ENCODE results near the gene GPC5. TPM values are rescaled to one million over a fixed set of nuclear protein-coding genes. Genes with fewer than 3 reads are reported as not detected.
"Not testable (repeated sequence)": the region's sequence is repeated elsewhere in the genome, so short reads cannot be mapped to it uniquely, and the experiment has no call there.

The GPC5 gene
- total and polyA plus RNA-seq, 2 donors = 0.25 to 0.28 TPM

- not testable (repeated sequence) for DNase-seq (ENCODE audit: low read depth in 6 of 9, low spot score in 9 of 9); H3K36me3 ChIP-seq (ENCODE audit: control insufficient read depth in 2 of 2, insufficient read depth in 2 of 2, low read length in 1 of 2); H3K4me3 ChIP-seq (ENCODE audit: low read length in 2 of 2); H3K27me3 ChIP-seq (ENCODE audit: control insufficient read depth in 2 of 2, insufficient read depth in 1 of 2, low read length in 1 of 2); H3K27ac ChIP-seq (ENCODE audit: low read depth in 1 of 2, low read length in 1 of 2); H3K4me1 ChIP-seq (ENCODE audit: control insufficient read depth in 2 of 2, insufficient read depth in 2 of 2, low read length in 2 of 2); H3K9me3 ChIP-seq (ENCODE audit: control insufficient read depth in 2 of 2, insufficient read depth in 1 of 2, low read length in 1 of 2)
- WGBS = 93% methylated on average over 4 of the region's 4 CpGs
Measured at GRCh38 chr13:92695827-92696226, 1297.4 kb downstream of the GPC5 start.

DNA sequence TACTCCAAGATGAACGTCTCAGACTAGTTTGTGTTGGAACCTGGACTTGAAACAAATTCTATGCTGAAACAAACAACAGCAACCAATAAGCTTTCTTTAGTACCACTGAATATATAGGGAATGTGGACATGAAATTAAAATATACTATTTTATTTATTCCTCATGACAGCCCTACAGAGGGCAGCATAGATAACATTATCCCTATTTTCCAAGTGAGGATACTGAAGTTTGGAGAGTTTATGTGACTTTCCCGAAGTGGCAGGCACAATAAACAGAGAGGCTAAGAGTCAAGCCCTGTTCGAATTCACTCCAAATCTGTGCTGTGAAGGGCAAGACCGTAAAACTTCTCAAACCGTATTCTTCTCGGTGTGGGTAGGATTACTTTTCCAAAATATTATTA lies 1318.3 kb downstream of the GPC5 start:
- no peak overlapping the region for H3K27ac ChIP-seq (ENCODE audit: low read depth in 1 of 2, low read length in 1 of 2)
- H3K4me1 ChIP-seq (ENCODE audit: control insufficient read depth in 2 of 2, insufficient read depth in 2 of 2, low read length in 2 of 2) = no peaks in the 10 kb centered on the region
- no peaks in the 10 kb centered on the region for H3K36me3 ChIP-seq (ENCODE audit: control insufficient read depth in 2 of 2, insufficient read depth in 2 of 2, low read length in 1 of 2)
- no peak for DNase-seq (ENCODE audit: low read depth in 6 of 9, low spot score in 9 of 9)
- H3K9me3 ChIP-seq (ENCODE audit: control insufficient read depth in 2 of 2, insufficient read depth in 1 of 2, low read length in 1 of 2) = no peaks in the 10 kb centered on the region
- no peak overlapping the region for H3K4me3 ChIP-seq (ENCODE audit: low read length in 2 of 2)
- no peaks in the 10 kb centered on the region for H3K27me3 ChIP-seq (ENCODE audit: control insufficient read depth in 2 of 2, insufficient read depth in 1 of 2, low read length in 1 of 2)
- 75% methylated on average over 6 of the region's 6 CpGs for WGBS

DNA sequence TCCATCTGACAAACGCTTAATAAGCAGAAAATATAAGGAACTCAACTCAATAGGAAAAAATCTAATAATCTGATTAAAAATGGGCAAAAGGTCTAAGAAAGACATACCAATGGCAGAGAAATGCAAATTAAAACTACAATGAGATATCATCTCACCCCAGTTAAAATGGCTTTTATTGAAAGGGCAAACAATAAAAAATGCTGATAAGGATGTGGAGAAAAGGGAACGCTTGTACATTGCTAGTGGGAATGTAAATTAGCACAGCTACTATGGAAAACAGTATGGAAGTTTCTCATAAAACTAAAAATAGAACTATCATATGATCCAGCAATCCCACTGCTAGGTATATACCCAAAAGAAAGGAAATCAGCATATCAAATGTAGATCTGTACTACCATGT lies 1319.4 kb downstream of the GPC5 start:
- H3K36me3 ChIP-seq (ENCODE audit: control insufficient read depth in 2 of 2, insufficient read depth in 2 of 2, low read length in 1 of 2) = no peaks in the 10 kb centered on the region
- 97% methylated on average over 2 of the region's 2 CpGs for WGBS
- H3K27me3 ChIP-seq (ENCODE audit: control insufficient read depth in 2 of 2, insufficient read depth in 1 of 2, low read length in 1 of 2) = no peaks in the 10 kb centered on the region
- no peak overlapping the region for H3K27ac ChIP-seq (ENCODE audit: low read depth in 1 of 2, low read length in 1 of 2)
- no peaks in the 10 kb centered on the region for H3K4me1 ChIP-seq (ENCODE audit: control insufficient read depth in 2 of 2, insufficient read depth in 2 of 2, low read length in 2 of 2)
- DNase-seq (ENCODE audit: low read depth in 6 of 9, low spot score in 9 of 9) = no peak
- no peaks in the 10 kb centered on the region for H3K9me3 ChIP-seq (ENCODE audit: control insufficient read depth in 2 of 2, insufficient read depth in 1 of 2, low read length in 1 of 2)
- H3K4me3 ChIP-seq (ENCODE audit: low read length in 2 of 2) = no peak overlapping the region

GRCh38 chr13:92719868-92720267 lies 1321.4 kb downstream of the GPC5 start:
- Histone ChIP-seq H3K4me3 (ENCODE audit: low read length in 2 of 2) (no peak overlapping the region), H3K9me3 (ENCODE audit: control insufficient read depth in 2 of 2, insufficient read depth in 1 of 2, low read length in 1 of 2) (no peaks in the 10 kb centered on the region), H3K4me1 (ENCODE audit: control insufficient read depth in 2 of 2, insufficient read depth in 2 of 2, low read length in 2 of 2) (no peaks in the 10 kb centered on the region), H3K27me3 (ENCODE audit: control insufficient read depth in 2 of 2, insufficient read depth in 1 of 2, low read length in 1 of 2) (no peaks in the 10 kb centered on the region), H3K36me3 (ENCODE audit: control insufficient read depth in 2 of 2, insufficient read depth in 2 of 2, low read length in 1 of 2) (no peaks in the 10 kb centered on the region), H3K27ac (ENCODE audit: low read depth in 1 of 2, low read length in 1 of 2) (no peak overlapping the region)
- no peak for DNase-seq (ENCODE audit: low read depth in 6 of 9, low spot score in 9 of 9)

- Histone ChIP-seq H3K36me3 (ENCODE audit: control insufficient read depth in 2 of 2, insufficient read depth in 2 of 2, low read length in 1 of 2) (no peaks in the 10 kb centered on the region), H3K27me3 (ENCODE audit: control insufficient read depth in 2 of 2, insufficient read depth in 1 of 2, low read length in 1 of 2) (no peaks in the 10 kb centered on the region), H3K4me3 (ENCODE audit: low read length in 2 of 2) (no peak overlapping the region), H3K9me3 (ENCODE audit: control insufficient read depth in 2 of 2, insufficient read depth in 1 of 2, low read length in 1 of 2) (no peaks in the 10 kb centered on the region), H3K27ac (ENCODE audit: low read depth in 1 of 2, low read length in 1 of 2) (no peak overlapping the region), H3K4me1 (ENCODE audit: control insufficient read depth in 2 of 2, insufficient read depth in 2 of 2, low read length in 2 of 2) (no peaks in the 10 kb centered on the region)
- DNase-seq (ENCODE audit: low read depth in 6 of 9, low spot score in 9 of 9) = no peak
Measured at GRCh38 chr13:92721620-92722019, 1323.2 kb downstream of the GPC5 start.

- WGBS = 88% methylated on average over 3 of the region's 3 CpGs
- DNase-seq (ENCODE audit: low read depth in 6 of 9, low spot score in 9 of 9) = no peak
- H3K36me3 ChIP-seq (ENCODE audit: control insufficient read depth in 2 of 2, insufficient read depth in 2 of 2, low read length in 1 of 2) = no peaks in the 10 kb centered on the region
- H3K27me3 ChIP-seq (ENCODE audit: control insufficient read depth in 2 of 2, insufficient read depth in 1 of 2, low read length in 1 of 2) = no peaks in the 10 kb centered on the region
- no peaks in the 10 kb centered on the region for H3K9me3 ChIP-seq (ENCODE audit: control insufficient read depth in 2 of 2, insufficient read depth in 1 of 2, low read length in 1 of 2)
- H3K27ac ChIP-seq (ENCODE audit: low read depth in 1 of 2, low read length in 1 of 2) = no peak overlapping the region
- H3K4me1 ChIP-seq (ENCODE audit: control insufficient read depth in 2 of 2, insufficient read depth in 2 of 2, low read length in 2 of 2) = no peaks in the 10 kb centered on the region
- H3K4me3 ChIP-seq (ENCODE audit: low read length in 2 of 2) = no peak overlapping the region
Measured at GRCh38 chr13:92727118-92727517, 1328.7 kb downstream of the GPC5 start.

DNA sequence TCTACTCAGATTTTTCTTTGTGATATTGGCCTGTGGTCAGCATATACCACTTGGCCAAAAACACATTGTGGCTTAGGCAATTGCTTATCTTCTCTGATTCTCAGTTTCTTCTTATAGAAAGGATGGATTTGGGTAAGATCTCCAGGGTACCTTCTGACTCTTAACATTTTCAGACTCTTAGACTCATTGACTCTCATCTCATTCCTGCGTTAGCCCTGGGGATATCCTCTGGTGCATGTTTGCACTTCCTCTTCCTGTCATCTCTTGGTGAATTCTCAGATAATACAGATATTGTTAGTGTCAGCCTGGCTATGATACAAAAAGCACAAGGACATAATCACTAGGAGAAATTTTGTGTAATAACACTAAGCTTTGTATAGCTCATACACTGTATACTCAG lies 1335.6 kb downstream of the GPC5 start:
- Histone ChIP-seq H3K27me3 (ENCODE audit: control insufficient read depth in 2 of 2, insufficient read depth in 1 of 2, low read length in 1 of 2) (no peaks in the 10 kb centered on the region), H3K4me1 (ENCODE audit: control insufficient read depth in 2 of 2, insufficient read depth in 2 of 2, low read length in 2 of 2) (no peaks in the 10 kb centered on the region), H3K27ac (ENCODE audit: low read depth in 1 of 2, low read length in 1 of 2) (no peak overlapping the region), H3K36me3 (ENCODE audit: control insufficient read depth in 2 of 2, insufficient read depth in 2 of 2, low read length in 1 of 2) (no peaks in the 10 kb centered on the region), H3K4me3 (ENCODE audit: low read length in 2 of 2) (no peak overlapping the region), H3K9me3 (ENCODE audit: control insufficient read depth in 2 of 2, insufficient read depth in 1 of 2, low read length in 1 of 2) (no peaks in the 10 kb centered on the region)
- no peak for DNase-seq (ENCODE audit: low read depth in 6 of 9, low spot score in 9 of 9)
- 74% methylated on average over 1 of the region's 1 CpG for WGBS

- H3K4me3 ChIP-seq (ENCODE audit: low read length in 2 of 2) = no peak overlapping the region
- H3K4me1 ChIP-seq (ENCODE audit: control insufficient read depth in 2 of 2, insufficient read depth in 2 of 2, low read length in 2 of 2) = no peaks in the 10 kb centered on the region
- DNase-seq (ENCODE audit: low read depth in 6 of 9, low spot score in 9 of 9) = no peak
- WGBS = 93% methylated on average over 1 of the region's 1 CpG
- no peaks in the 10 kb centered on the region for H3K27me3 ChIP-seq (ENCODE audit: control insufficient read depth in 2 of 2, insufficient read depth in 1 of 2, low read length in 1 of 2)
- H3K9me3 ChIP-seq (ENCODE audit: control insufficient read depth in 2 of 2, insufficient read depth in 1 of 2, low read length in 1 of 2) = no peaks in the 10 kb centered on the region
- no peaks in the 10 kb centered on the region for H3K36me3 ChIP-seq (ENCODE audit: control insufficient read depth in 2 of 2, insufficient read depth in 2 of 2, low read length in 1 of 2)
- no peak overlapping the region for H3K27ac ChIP-seq (ENCODE audit: low read depth in 1 of 2, low read length in 1 of 2)
Measured at GRCh38 chr13:92734545-92734944, 1336.1 kb downstream of the GPC5 start.

DNA sequence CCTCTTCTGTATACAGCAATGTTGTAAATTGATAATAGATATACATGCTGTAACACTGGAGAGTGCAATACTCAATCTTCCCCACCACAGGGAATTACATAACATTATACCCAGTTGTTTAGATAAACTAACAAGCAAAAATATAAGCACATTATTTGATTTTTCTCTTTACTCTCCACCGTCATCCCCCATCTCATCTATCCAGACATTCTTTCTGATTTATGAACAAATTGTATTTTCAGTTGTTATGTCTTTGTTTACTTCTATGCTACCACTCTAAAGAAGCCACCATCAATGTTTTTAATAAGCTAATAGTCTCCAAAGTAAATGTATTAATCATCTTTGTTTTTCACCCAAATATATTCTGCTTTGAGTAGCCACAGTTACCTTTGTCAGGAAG lies 1337.5 kb downstream of the GPC5 start:
- Histone ChIP-seq H3K27me3 (ENCODE audit: control insufficient read depth in 2 of 2, insufficient read depth in 1 of 2, low read length in 1 of 2) (no peaks in the 10 kb centered on the region), H3K9me3 (ENCODE audit: control insufficient read depth in 2 of 2, insufficient read depth in 1 of 2, low read length in 1 of 2) (no peaks in the 10 kb centered on the region), H3K36me3 (ENCODE audit: control insufficient read depth in 2 of 2, insufficient read depth in 2 of 2, low read length in 1 of 2) (no peaks in the 10 kb centered on the region), H3K4me3 (ENCODE audit: low read length in 2 of 2) (no peak overlapping the region), H3K4me1 (ENCODE audit: control insufficient read depth in 2 of 2, insufficient read depth in 2 of 2, low read length in 2 of 2) (no peaks in the 10 kb centered on the region), H3K27ac (ENCODE audit: low read depth in 1 of 2, low read length in 1 of 2) (no peak overlapping the region)
- DNase-seq (ENCODE audit: low read depth in 6 of 9, low spot score in 9 of 9) = no peak
- 96% methylated on average over 1 of the region's 1 CpG for WGBS

DNA sequence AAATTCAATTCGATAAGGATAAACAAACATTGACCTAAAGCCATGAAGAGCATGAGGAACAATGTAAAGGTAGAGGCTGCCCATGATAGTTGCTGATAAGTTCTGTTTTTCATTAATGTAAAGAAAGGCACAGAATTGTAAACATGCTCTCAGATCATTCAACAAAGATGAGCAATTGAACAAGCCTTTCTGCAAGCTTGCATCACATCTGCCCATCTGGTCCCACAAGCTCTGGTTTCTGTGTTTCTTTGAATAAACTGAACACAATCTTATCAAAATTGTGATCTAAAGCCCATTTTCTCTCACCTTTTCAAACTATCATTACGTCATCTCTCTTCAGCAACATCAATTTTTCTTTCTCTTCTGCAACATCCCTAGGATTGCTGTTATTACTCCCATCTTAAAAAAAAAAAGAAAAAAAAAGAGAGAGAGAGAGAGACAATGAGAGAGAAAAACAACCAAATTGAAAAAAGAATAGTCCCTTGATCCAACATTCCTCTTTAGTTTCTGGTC lies 1340.9 kb downstream of the GPC5 start:
- Histone ChIP-seq H3K27ac (ENCODE audit: low read depth in 1 of 2, low read length in 1 of 2) (no peak overlapping the region), H3K9me3 (ENCODE audit: control insufficient read depth in 2 of 2, insufficient read depth in 1 of 2, low read length in 1 of 2) (no peaks in the 10 kb centered on the region), H3K36me3 (ENCODE audit: control insufficient read depth in 2 of 2, insufficient read depth in 2 of 2, low read length in 1 of 2) (no peaks in the 10 kb centered on the region), H3K4me3 (ENCODE audit: low read length in 2 of 2) (no peak overlapping the region), H3K4me1 (ENCODE audit: control insufficient read depth in 2 of 2, insufficient read depth in 2 of 2, low read length in 2 of 2) (no peaks in the 10 kb centered on the region), H3K27me3 (ENCODE audit: control insufficient read depth in 2 of 2, insufficient read depth in 1 of 2, low read length in 1 of 2) (no peaks in the 10 kb centered on the region)
- DNase-seq (ENCODE audit: low read depth in 6 of 9, low spot score in 9 of 9) = no peak
- 64% methylated on average over 2 of the region's 2 CpGs for WGBS

All from thymus (tissue), 11 donors.